ENCODE results near the gene RTEL1.
A peak's percentile ranks its signal among the peaks of the same experiment; 100 is the strongest.

RTEL1 gene

DNA sequence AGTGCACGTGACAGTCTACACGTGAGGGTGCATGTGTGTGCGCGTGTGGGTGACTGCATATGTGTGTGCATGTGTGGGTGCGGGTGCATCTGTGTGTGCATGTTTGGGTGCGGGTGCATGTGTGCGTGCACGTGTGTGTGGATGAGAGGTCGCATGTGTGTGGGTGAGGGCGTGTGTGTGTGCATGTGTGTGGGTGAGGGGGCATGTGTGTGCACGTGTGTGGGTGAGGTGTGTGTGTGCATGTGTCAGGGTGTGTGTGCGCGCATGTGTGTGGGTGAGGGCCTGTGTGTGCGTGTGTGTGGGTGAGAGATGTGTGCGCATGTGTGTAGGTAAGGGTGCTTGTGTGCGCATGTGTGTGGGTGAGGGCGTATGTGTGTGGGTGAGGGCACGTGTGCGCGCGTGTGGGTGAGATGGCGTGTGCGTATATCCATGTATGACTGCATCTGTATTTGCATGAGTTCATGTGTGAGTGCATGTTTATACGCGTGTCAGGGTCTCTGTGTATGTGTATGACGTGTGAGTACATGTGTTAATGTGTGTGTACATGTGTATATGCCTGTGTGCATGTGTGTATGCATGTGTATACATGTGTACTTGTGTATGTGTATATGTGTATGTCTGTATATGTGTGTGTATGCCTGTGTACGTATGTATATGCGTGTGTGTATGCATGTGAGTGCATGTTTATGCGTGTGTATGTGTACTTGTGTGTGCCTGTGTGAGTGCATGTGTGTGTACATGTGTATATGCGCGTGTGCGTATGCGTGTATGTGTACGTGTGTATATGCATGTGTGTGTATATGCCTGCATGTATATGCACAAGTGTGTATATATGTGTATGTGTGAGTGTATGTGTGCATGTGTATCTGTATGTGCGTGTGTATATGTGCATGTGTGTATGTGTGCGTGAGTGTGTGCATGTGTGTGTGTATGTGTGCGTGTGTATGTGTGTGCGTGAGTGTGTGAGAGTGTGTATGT, 74.3 kb downstream of the RTEL1 start:
- DNase-seq = no peak

DNA sequence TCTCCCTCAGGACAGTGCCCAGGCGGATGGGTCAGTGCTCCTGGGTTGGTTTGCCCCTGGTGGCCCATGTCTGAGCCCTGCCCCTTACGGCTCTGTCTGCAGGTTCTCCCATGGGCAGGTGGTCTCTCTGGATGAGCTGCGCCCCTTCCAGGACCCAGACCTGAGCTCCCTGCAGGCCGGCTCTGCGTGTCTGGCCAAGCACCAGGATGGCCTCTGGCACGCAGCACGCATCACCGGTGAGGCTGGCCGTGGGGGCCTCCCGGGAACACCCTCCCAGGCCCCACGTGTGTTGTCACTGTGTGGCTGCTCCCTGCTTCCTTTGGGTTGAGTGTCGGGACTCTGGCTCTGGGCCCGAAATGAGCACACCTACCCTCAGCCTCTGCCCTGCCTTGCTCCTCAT, 75.0 kb downstream of the RTEL1 start:
- no peak for DNase-seq

DNA sequence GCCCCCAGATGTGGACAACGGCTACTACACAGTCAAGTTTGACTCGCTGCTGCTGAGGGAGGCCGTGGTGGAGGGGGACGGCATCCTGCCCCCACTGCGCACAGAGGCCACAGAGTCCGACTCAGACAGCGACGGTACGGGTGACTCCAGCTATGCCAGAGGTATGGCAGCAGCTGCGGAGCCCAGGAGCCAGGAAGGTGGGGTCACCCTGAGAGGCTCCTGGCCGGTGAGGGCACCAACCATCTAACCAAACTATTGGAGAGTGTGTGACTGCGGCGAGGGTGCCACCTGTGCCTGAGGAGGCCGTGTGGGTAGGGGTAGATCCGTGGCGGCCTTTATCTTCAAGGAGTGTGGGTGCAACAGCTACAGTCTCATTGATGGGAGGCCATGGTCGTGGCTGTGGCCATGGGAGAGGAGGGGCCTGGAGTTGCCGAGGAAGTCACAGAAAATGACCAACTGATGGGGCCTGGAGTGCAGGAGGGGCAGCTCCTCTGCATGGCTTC, 75.5 kb downstream of the RTEL1 start:
- no peak for DNase-seq

GRCh38 chr20:63734111-63734945, 76.2 kb downstream of the RTEL1 start:
- no peak for DNase-seq

DNA sequence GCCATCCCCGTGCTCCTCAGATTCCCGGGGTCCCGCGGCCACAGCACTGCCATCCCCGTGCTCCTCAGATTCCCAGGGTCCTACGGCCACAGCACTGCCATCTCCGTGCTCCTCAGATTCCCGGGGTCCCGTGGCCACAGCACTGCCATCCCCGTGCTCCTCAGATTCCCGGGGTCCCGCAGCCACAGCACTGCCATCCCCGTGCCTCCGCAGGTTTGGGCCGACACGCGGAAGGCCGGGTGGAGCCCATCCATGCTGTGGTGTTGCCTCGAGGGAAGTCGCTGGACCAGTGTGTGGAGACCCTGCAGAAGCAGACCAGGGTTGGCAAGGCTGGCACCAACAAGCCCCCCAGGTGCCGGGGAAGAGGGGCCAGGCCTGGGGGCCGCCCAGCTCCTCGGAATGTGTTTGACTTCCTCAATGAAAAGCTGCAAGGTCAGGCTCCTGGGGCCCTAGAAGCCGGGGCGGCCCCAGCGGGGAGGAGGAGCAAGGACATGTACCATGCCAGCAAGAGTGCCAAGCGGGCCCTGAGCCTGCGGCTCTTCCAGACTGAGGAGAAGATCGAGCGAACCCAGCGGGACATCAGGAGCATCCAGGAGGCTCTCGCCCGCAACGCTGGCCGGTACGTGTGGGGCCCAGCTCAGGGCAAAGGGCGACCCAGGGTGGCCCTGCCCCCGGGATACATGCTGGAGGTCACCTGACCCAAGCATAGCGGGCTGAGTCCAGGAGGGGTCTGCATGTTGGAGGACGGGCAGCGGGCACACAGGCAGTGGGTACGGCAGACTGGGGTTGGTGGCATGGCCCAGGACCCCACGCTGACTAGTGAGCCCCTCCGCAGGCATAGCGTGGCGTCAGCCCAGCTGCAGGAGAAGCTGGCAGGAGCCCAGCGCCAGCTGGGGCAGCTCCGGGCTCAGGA, 77.1 kb downstream of the RTEL1 start:
- DNase-seq = no peak

- DNase-seq = peak; percentile 80
Measured at GRCh38 chr20:63735859-63736718, 78.0 kb downstream of the RTEL1 start, which contains the start of gene LIME1. Gene LIME1 (plus strand): TSS chr20:63736664. CDS start chr20:63737550, 886 bp downstream.

- DNase-seq = peak; percentile 78
Measured at GRCh38 chr20:63736893-63737694, 79.0 kb downstream of the RTEL1 start.

DNA sequence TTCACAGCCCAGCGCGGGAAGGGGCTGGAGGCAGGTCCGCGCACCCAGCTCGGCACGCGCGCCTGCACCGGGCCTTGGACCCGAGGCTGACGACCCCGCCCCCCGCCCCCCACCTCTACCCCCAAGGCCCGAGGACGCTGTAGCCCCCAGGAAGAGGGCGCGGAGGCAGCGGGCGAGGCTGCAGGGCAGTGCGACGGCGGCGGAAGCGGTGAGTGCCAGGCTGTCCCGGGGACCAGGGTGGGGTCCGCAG, 79.5 kb downstream of the RTEL1 start:
- no peak for DNase-seq

GRCh38 chr20:63737945-63738686, 80.0 kb downstream of the RTEL1 start:
- DNase-seq = peak; percentile 57

- peak; percentile 54 for DNase-seq
Measured at GRCh38 chr20:63738687-63739129, 80.6 kb downstream of the RTEL1 start.

GRCh38 chr20:63739130-63740069, 81.3 kb downstream of the RTEL1 start, which contains the start of gene SLC2A4RG:
Gene SLC2A4RG (plus strand): TSS chr20:63739776. CDS start chr20:63739913, 137 bp downstream.
- peak; percentile 76 for DNase-seq

GRCh38 chr20:63740070-63740626, 82.0 kb downstream of the RTEL1 start:
- peak; percentile 65 for DNase-seq

DNA sequence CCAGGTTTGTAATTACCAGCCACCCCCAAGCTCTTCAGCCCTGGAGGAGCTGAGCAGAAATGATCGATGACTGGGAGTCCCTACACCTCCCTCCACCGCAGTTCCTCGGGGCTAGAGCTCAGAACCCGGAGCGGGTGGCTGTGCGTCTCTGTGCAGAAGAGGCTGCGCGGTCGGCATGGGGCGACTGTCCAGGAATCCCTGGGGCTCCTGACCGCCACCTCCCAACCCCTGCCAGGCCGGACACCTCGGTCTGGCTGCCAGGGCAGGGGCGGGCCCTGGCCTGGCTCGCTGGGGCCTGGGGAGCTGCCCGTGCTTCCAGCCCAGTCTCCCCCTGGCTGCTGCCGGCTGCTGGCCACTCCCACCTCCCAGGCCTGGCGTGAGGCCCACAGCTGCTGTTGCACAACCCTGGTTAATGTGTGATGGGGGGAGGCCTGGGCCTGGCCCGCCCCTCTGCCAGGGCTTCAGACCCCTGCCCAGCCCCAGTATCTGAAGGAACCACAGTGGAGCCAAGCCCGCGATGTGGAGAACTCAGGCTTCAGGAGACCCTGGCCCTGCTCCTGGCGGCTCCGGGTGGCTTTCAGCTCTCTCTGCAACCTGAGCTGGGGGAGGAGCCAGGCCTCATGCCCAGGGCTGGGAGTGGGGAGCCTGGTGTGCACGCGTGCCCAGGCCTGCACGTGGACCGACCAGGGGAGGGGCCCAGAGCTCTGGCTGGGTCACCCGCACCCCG, 82.7 kb downstream of the RTEL1 start:
- peak; percentile 53 for DNase-seq

DNA sequence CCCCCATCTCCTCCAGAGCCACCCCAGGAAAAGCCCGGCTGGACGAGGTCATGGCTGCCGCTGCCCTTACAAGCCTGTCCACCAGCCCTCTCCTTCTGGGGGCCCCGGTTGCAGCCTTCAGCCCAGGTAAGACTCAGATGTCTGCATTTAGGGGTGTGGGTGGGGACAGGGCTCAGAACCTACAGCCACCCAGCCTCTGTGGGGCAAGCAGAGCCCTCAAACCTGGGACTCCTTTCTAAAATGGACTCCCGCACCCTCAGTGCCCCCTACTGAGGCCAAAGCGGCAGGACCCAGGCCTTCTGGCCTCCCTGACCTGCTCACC, 83.2 kb downstream of the RTEL1 start:
- no peak for DNase-seq

- no peak for DNase-seq
Measured at GRCh38 chr20:63741676-63742380, 83.7 kb downstream of the RTEL1 start.

- no peak for DNase-seq
Measured at GRCh38 chr20:63742381-63743024, 84.4 kb downstream of the RTEL1 start.
